HepG2 (cell line): ENCODE measurements around the gene PNPLA3. TPM values are rescaled to one million over a fixed set of nuclear protein-coding genes. Genes with fewer than 3 reads are reported as not detected.

ENCODE experiments used
- CENPX ChIP-seq: sonication (generic); formaldehyde crosslinking; IDR thresholded peaks from 2 replicates; pipeline ENCODE4 v1.9.0; 2021; ENCODE audit warnings: mild to moderate bottlenecking, missing genetic modification reagents, moderate library complexity
- GFI1 ChIP-seq: sonication (generic); formaldehyde crosslinking; IDR thresholded peaks from 2 replicates; pipeline ENCODE4 v1.5.0; 2020; ENCODE audit warnings: missing genetic modification reagents, mild to moderate bottlenecking, borderline replicate concordance
- MXD3 ChIP-seq: IDR thresholded peaks from 2 replicates; pipeline ENCODE4 v1.6.1; 2016; ENCODE audit warnings: mild to moderate bottlenecking, missing biosample characterization, missing genetic modification reagents
- TFAP4 ChIP-seq: sonication (generic); IDR thresholded peaks from 2 replicates; pipeline ENCODE4 v1.6.1; 2016; ENCODE audit warnings: low read depth, borderline replicate concordance
- ZEB1 ChIP-seq: IDR thresholded peaks from 2 replicates; pipeline ENCODE4 v1.6.1; 2012; ENCODE audit warnings: mild to moderate bottlenecking, low read depth, inconsistent platforms; ENCODE audit not compliant: insufficient replicate concordance
- polyA plus RNA-seq, 8 experiments: library from polyadenylated mRNA; depleted of rRNA in 3 of 8; stranded (reverse) in 7 of 8; unstranded in 1 of 8; fragments of >200 nt; fragmentation: Illumina TruSeq in 4 of 8; extraction: Trizol in 4 of 8; gene quantifications; 2 replicates each; pipeline versions ENCODE4 v1.2.1 to v1.2.3, GENCODE V29; 2011 to 2016; ENCODE audit warnings: low read depth in 4 of 8, missing spikeins in 1 of 8, mixed read lengths in 1 of 8; ENCODE audit not compliant: insufficient read depth in 1 of 8
- total RNA-seq, 5 experiments: library from RNA; depleted of rRNA; stranded (reverse); fragments of >200 nt; fragmentation: Illumina TruSeq; extraction: Trizol; gene quantifications; 2 replicates each; pipeline ENCODE4 v1.2.3, GENCODE V29; 2016; ENCODE audit warnings: low read depth in 1 of 5
- TF ChIP-seq, protein P1 (sequence below): sonication (generic); formaldehyde crosslinking; IDR thresholded peaks from one replicate; pipeline ENCODE4 v1.5.1; 2020; ENCODE audit warnings: mild to moderate bottlenecking, missing genetic modification reagents; ENCODE audit errors: not compliant biosample characterization
- TF ChIP-seq, protein P2 (sequence below), 2 experiments: sonication (generic) in 1 of 2; formaldehyde crosslinking in 1 of 2; IDR thresholded peaks; 2 replicates each; pipeline versions ENCODE4 v1.6.1 to v1.9.0; 2014 to 2022; ENCODE audit warnings: antibody characterized with exemption in 1 of 2, borderline replicate concordance in 1 of 2, inconsistent platforms in 1 of 2, low read depth in 1 of 2, missing genetic modification reagents in 1 of 2

The PNPLA3 gene
- total and polyA plus RNA-seq, 2 of the 13 experiments (the other 11 are each of a cell fraction or from before 2014, with no cell fraction given) = 16.9 to 19.8 TPM

DNA sequence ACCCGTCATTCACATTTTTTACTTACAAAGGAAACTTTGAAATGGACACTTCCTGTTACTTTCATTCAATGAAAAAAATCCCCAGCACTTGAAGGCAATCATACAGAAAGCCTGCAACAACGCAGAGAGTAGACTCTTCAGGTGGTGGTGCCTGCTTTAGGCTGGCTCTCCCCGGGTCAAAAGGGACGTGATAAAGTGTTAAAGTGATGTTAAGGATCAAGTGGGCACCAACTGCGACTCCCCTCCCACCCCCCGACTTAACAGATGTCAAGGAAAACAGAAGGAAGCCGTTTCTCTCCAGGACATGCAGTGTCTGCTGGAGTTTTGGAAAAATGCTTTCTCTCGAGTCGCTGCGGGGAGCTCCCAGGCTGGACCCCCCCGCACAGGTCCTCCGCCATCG is 414 bp upstream of the PNPLA3 start (continued):
- TF ChIP-seq, protein P1, sequence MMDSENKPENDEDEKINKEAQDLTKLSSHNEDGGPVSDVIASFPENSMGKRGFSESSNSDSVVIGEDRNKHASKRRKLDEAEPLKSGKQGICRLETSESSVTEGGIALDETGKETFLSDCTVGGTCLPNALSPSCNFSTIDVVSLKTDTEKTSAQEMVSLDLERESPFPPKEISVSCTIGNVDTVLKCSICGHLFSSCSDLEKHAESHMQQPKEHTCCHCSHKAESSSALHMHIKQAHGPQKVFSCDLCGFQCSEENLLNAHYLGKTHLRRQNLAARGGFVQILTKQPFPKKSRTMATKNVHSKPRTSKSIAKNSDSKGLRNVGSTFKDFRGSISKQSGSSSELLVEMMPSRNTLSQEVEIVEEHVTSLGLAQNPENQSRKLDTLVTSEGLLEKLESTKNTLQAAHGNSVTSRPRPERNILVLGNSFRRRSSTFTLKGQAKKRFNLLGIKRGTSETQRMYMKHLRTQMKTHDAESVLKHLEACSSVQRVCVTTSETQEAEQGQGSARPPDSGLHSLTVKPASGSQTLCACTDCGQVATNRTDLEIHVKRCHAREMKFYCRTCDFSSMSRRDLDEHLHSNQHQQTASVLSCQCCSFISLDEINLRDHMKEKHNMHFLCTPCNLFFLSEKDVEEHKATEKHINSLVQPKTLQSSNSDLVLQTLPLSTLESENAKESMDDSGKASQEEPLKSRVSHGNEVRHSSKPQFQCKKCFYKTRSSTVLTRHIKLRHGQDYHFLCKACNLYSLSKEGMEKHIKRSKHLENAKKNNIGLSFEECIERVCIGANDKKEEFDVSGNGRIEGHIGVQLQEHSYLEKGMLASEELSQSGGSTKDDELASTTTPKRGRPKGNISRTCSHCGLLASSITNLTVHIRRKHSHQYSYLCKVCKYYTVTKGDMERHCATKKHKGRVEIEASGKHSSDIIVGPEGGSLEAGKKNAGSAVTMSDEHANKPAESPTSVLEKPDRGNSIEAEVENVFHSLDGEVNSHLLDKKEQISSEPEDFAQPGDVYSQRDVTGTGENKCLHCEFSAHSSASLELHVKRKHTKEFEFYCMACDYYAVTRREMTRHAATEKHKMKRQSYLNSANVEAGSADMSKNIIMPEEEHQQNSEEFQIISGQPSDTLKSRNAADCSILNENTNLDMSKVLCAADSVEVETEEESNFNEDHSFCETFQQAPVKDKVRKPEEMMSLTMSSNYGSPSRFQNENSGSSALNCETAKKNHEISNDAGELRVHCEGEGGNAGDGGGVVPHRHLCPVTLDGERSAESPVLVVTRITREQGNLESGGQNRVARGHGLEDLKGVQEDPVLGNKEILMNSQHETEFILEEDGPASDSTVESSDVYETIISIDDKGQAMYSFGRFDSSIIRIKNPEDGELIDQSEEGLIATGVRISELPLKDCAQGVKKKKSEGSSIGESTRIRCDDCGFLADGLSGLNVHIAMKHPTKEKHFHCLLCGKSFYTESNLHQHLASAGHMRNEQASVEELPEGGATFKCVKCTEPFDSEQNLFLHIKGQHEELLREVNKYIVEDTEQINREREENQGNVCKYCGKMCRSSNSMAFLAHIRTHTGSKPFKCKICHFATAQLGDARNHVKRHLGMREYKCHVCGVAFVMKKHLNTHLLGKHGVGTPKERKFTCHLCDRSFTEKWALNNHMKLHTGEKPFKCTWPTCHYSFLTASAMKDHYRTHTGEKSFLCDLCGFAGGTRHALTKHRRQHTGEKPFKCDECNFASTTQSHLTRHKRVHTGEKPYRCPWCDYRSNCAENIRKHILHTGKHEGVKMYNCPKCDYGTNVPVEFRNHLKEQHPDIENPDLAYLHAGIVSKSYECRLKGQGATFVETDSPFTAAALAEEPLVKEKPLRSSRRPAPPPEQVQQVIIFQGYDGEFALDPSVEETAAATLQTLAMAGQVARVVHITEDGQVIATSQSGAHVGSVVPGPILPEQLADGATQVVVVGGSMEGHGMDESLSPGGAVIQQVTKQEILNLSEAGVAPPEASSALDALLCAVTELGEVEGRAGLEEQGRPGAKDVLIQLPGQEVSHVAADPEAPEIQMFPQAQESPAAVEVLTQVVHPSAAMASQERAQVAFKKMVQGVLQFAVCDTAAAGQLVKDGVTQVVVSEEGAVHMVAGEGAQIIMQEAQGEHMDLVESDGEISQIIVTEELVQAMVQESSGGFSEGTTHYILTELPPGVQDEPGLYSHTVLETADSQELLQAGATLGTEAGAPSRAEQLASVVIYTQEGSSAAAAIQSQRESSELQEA (CRISPR knock-in tag) = no peak
- TF ChIP-seq ZEB1 = no peak
- TF ChIP-seq CENPX (CRISPR knock-in tag) = no peak
- TF ChIP-seq, protein P2, sequence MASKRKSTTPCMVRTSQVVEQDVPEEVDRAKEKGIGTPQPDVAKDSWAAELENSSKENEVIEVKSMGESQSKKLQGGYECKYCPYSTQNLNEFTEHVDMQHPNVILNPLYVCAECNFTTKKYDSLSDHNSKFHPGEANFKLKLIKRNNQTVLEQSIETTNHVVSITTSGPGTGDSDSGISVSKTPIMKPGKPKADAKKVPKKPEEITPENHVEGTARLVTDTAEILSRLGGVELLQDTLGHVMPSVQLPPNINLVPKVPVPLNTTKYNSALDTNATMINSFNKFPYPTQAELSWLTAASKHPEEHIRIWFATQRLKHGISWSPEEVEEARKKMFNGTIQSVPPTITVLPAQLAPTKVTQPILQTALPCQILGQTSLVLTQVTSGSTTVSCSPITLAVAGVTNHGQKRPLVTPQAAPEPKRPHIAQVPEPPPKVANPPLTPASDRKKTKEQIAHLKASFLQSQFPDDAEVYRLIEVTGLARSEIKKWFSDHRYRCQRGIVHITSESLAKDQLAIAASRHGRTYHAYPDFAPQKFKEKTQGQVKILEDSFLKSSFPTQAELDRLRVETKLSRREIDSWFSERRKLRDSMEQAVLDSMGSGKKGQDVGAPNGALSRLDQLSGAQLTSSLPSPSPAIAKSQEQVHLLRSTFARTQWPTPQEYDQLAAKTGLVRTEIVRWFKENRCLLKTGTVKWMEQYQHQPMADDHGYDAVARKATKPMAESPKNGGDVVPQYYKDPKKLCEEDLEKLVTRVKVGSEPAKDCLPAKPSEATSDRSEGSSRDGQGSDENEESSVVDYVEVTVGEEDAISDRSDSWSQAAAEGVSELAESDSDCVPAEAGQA (IDR thresholded peaks at IDR 0.05; ENCODE audit: low read depth) = no peak
- TF ChIP-seq, protein P2 (CRISPR knock-in tag; IDR thresholded peaks at IDR 0.05; ENCODE audit: borderline replicate concordance) = no peak
- 0 out of 2 replicates have a peak, but pooled peaks have one; percentile 1 for TF ChIP-seq TFAP4
- no peak for TF ChIP-seq MXD3 (CRISPR knock-in tag)
- no peak for TF ChIP-seq GFI1 (CRISPR knock-in tag)
